MCF 10A (cell line): ENCODE measurements around the gene ADORA1. TPM values are rescaled to one million over a fixed set of nuclear protein-coding genes. Genes with fewer than 3 reads are reported as not detected.

Experiments
- BruUV-seq: library from RNA; stranded (reverse); fragments of 400-500 nt; replicated peaks from 2 replicates; lab custom pipeline; 2021; lab: Mats Ljungman, UMichigan
- CTCF ChIA-PET: fragments of 300-600 bp; sonication (Branson Sonifier 250); formaldehyde crosslinking; extraction: SDS; loops from one replicate; lab custom pipeline; 2021; ENCODE audit warnings: antibody characterized with exemption, inconsistent platforms; lab: Yijun Ruan, JAX
- POLR2A ChIA-PET: fragments of 300-600, 350-650 bp; sonication (Branson Sonifier 250); formaldehyde crosslinking; extraction: SDS; loops from one replicate; lab custom pipeline; 2020; ENCODE audit warnings: antibody characterized with exemption, inconsistent platforms; lab: Yijun Ruan, JAX
- DNase-seq: peaks from one replicate; pipeline ENCODE4 v3.0.0-alpha.2; 2018; ENCODE audit not compliant: unreplicated experiment
- H3K27ac Mint-ChIP-seq: one replicate; pipeline ENCODE4 v1.8.0; 2022; ENCODE audit warnings: mild to moderate bottlenecking, low read depth, mixed read lengths; ENCODE audit not compliant: unreplicated experiment
- H3K27me3 Mint-ChIP-seq: one replicate; pipeline ENCODE4 v1.8.0; 2022; ENCODE audit warnings: mixed read lengths; ENCODE audit not compliant: insufficient read depth, unreplicated experiment
- H3K36me3 Mint-ChIP-seq: one replicate; pipeline ENCODE4 v1.8.0; 2022; ENCODE audit warnings: mild to moderate bottlenecking, moderate library complexity, mixed read lengths; ENCODE audit not compliant: insufficient read depth, unreplicated experiment
- H3K4me1 Mint-ChIP-seq: one replicate; pipeline ENCODE4 v1.8.0; 2022; ENCODE audit warnings: mixed read lengths; ENCODE audit not compliant: insufficient read depth, unreplicated experiment
- H3K4me3 Mint-ChIP-seq: one replicate; pipeline ENCODE4 v1.8.0; 2022; ENCODE audit warnings: mild to moderate bottlenecking, moderate library complexity, mixed read lengths; ENCODE audit not compliant: unreplicated experiment
- H3K9me3 Mint-ChIP-seq: one replicate; pipeline ENCODE4 v1.8.0; 2022; ENCODE audit warnings: mixed read lengths; ENCODE audit not compliant: unreplicated experiment
- intact Hi-C: fragments of 100-400 bp; cut with micrococcal nuclease; formaldehyde crosslinking; loops from 2 replicates; pipeline ENCODE4 v1.14.1; 2022
- total RNA-seq: library from RNA; stranded (reverse); gene quantifications from 2 replicates; pipeline ENCODE4 v1.2.3, GENCODE V29; 2022
- TF ChIP-seq, protein P1 (sequence below): fragments of 200-600 bp; IDR thresholded peaks from one replicate; pipeline ENCODE4 v1.8.0; 2022; ENCODE audit warnings: antibody characterized with exemption, mild to moderate bottlenecking; ENCODE audit not compliant: unreplicated experiment

ADORA1 gene
- total RNA-seq, 1 experiment from 2014 or later, result 0.26 TPM

DNA sequence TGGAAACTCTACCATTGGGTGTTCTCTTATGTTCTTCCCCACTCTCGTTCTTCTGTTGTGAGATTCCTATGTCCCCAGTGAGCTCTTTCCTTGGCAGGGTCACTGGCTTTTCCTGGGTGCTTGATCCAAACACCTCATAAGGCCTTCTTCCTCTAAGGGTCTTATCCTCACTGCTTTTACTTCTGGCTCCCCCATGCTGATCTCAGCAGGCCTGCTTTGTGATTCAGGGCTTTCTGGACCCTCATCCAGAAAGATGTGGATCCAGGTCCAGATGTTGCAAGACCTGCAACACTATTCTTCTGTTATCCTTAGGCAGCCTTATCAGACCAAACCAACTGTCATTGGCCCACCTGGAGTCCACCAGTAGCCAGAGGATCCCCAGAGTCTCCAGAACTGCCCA lies 30.5 kb upstream of the ADORA1 start:
- DNase-seq, result no peak
- CTCF ChIA-PET, result interaction anchor here (0.6 to 3.5 kb wide), 7 partner anchors 13 to 241 kb away, joined by 3 to 15 read pairs (median 6); no protein-coding TSS in a partner anchor
- POLR2A ChIA-PET, result interaction anchor here (0.6 to 0.8 kb wide), 2 partner anchors 25 to 174 kb away, joined by 3 to 5 read pairs; no protein-coding TSS in a partner anchor
- Mint-ChIP-seq H3K9me3 (peaks cover 31% of the 10 kb centered on the region), H3K4me1 (no peaks in the 10 kb centered on the region), H3K4me3 (no peak overlapping the region), H3K27ac (no peak overlapping the region), H3K36me3 (no peaks in the 10 kb centered on the region), H3K27me3 (peaks cover 12% of the 10 kb centered on the region)
- TF ChIP-seq, protein P1, sequence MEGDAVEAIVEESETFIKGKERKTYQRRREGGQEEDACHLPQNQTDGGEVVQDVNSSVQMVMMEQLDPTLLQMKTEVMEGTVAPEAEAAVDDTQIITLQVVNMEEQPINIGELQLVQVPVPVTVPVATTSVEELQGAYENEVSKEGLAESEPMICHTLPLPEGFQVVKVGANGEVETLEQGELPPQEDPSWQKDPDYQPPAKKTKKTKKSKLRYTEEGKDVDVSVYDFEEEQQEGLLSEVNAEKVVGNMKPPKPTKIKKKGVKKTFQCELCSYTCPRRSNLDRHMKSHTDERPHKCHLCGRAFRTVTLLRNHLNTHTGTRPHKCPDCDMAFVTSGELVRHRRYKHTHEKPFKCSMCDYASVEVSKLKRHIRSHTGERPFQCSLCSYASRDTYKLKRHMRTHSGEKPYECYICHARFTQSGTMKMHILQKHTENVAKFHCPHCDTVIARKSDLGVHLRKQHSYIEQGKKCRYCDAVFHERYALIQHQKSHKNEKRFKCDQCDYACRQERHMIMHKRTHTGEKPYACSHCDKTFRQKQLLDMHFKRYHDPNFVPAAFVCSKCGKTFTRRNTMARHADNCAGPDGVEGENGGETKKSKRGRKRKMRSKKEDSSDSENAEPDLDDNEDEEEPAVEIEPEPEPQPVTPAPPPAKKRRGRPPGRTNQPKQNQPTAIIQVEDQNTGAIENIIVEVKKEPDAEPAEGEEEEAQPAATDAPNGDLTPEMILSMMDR, result no peak
- no TSS peak for BruUV-seq
- intact Hi-C loops, result no loop called here

DNA sequence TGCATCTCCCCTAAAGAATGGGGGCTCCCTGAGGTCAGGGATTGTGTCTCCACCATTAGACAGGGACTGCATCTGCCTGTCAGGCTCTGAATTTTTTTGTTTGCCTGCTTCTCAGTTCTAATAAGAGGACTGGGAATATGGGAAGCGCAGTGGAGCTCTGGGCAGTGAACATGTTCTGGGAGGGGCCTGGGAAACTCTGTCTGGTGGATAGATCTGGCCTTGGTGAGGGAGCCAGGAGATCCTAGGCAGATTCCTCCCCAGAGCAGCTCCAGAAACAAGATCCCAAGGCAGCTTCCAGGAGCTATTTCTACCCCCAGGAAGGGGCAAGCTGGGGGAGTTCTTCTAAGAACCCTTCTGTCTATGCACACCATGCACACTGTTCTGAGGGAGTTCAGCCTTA lies 29.1 kb upstream of the ADORA1 start:
- H3K27me3 Mint-ChIP-seq, result no peaks in the 10 kb centered on the region
- TF ChIP-seq, protein P1, result no peak
- no peaks in the 10 kb centered on the region for H3K36me3 Mint-ChIP-seq
- CTCF ChIA-PET, result interaction anchor here (0.6 to 3.5 kb wide), 9 partner anchors 12 to 194 kb away, joined by 3 to 9 read pairs (median 4); no protein-coding TSS in a partner anchor
- DNase-seq, result no peak
- BruUV-seq, result no TSS peak
- H3K9me3 Mint-ChIP-seq, result peaks cover 20% of the 10 kb centered on the region
- no peaks in the 10 kb centered on the region for H3K4me1 Mint-ChIP-seq
- no peak overlapping the region for H3K4me3 Mint-ChIP-seq
- H3K27ac Mint-ChIP-seq, result no peak overlapping the region
- POLR2A ChIA-PET, result interaction anchor here (0.7 to 1.2 kb wide), 5 partner anchors 14 to 228 kb away, joined by 3 to 4 read pairs (median 3); no protein-coding TSS in a partner anchor
- intact Hi-C loops, result no loop called here

DNA sequence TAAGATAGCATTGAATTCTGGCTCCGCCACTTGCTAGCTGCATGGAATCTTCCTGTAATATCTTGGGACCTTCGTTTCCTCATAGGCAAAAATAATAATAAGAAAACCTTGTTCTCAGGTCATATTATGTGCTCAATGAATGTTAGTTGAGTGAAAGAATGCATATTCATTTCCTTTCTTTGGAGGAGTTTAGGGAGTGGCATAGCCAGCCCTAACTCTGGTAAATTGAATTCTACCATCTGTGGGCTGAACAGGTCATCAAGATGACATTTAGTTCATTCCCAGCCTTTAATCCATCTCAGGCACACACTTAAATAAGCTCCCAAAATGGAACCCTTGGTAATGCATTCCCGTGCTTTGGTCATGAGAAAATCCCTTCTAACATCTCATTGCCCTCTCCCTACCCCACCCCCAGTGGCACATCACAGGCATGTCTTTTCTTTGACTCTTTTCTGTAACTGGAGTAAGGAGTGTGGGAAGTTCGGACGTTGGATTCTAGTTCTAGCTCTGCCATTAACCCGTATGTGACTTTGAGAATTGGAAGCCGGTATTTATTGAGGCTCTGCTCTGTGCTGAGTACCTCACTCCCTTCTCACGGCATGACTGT lies 28.5 kb upstream of the ADORA1 start:
- ChIA-PET CTCF (interaction anchor here (0.6 to 3.5 kb wide), 9 partner anchors 9 to 193 kb away, joined by 3 to 9 read pairs (median 4); no protein-coding TSS in a partner anchor), POLR2A (interaction anchor here (0.6 to 1.2 kb wide), 6 partner anchors 11 to 200 kb away, joined by 3 to 4 read pairs (median 3); no protein-coding TSS in a partner anchor)
- no peak for DNase-seq
- TF ChIP-seq, protein P1, result no peak
- intact Hi-C loops, result no loop called here
- Mint-ChIP-seq H3K27me3 (no peaks in the 10 kb centered on the region), H3K27ac (no peak overlapping the region), H3K4me1 (no peaks in the 10 kb centered on the region), H3K36me3 (no peaks in the 10 kb centered on the region), H3K4me3 (no peak overlapping the region), H3K9me3 (peaks cover 20% of the 10 kb centered on the region)
- no TSS peak for BruUV-seq

DNA sequence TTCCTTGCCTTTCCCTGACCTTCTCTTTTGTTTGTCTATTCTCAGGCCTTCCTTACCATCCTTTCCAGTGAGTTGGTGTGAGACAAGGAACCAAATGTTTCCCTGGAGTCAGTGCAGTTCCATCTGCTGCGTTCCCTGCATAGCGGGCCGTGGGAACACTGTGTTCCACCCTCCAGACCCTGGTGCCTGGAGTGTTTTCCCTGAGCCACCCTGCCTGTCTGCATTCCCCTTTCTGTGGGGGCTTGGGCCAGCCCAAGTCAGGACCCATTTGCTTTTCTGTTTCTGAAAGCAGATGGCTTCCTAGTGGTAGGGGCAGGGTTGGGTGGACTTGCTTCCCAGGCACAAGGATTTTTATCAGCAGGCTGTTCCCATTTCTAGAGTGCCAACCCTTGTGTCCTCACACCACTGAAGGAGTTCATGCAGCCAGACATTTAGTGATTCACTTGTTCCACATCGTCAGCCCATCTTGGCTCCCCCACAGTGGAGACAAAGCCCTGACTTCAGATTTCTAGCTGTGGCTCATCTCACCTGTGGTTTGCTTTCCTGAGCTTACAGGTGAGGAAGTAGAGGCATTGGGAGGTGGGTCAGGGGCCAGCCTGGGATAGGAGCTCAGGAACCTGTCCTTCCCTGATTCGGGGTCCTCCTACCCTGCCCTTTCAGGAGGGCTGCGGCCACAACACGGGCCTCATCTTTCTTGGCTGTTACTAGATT lies 27.6 kb upstream of the ADORA1 start:
- H3K9me3 Mint-ChIP-seq, result peaks cover 13% of the 10 kb centered on the region
- H3K36me3 Mint-ChIP-seq, result no peaks in the 10 kb centered on the region
- H3K27me3 Mint-ChIP-seq, result peaks cover 4% of the 10 kb centered on the region
- no peak for DNase-seq
- ChIA-PET CTCF (interaction anchor here (0.5 to 3.5 kb wide), 9 partner anchors 9 to 168 kb away, joined by 3 to 12 read pairs (median 4); no protein-coding TSS in a partner anchor), POLR2A (interaction anchor here (0.7 to 1.0 kb wide), 4 partner anchors 12 to 151 kb away, joined by 3 to 4 read pairs (median 4); partner anchors contain the start of gene MYOG)
- TF ChIP-seq, protein P1, result no peak
- no peaks in the 10 kb centered on the region for H3K4me1 Mint-ChIP-seq
- intact Hi-C loops, result no loop called here
- no peak overlapping the region for H3K27ac Mint-ChIP-seq
- BruUV-seq, result no TSS peak
- no peak overlapping the region for H3K4me3 Mint-ChIP-seq
